Neuronal stem cell (in vitro differentiated cells): ENCODE measurements around the gene ATP8B4.

ENCODE experiments used
- DNase-seq: peaks from one replicate; pipeline ENCODE4 v3.0.0-alpha.2; 2013; ENCODE audit warnings: low spot score
- H2AFZ ChIP-seq: one replicate; pipeline ENCODE4 v1.6.1; 2013; ENCODE audit warnings: mild to moderate bottlenecking, low read length, inconsistent platforms
- H2AK5ac ChIP-seq: 2 replicates; pipeline ENCODE4 v1.6.1; 2013; ENCODE audit warnings: low read depth, mild to moderate bottlenecking, inconsistent platforms, low read length, moderate library complexity, mixed read lengths
- H2BK120ac ChIP-seq: 2 replicates; pipeline ENCODE4 v1.6.1; 2013; ENCODE audit warnings: low read depth, mild to moderate bottlenecking, inconsistent platforms, low read length, moderate library complexity, mixed read lengths
- H2BK12ac ChIP-seq: one replicate; pipeline ENCODE4 v1.6.1; 2013; ENCODE audit warnings: low read length, inconsistent platforms
- H2BK15ac ChIP-seq: 2 replicates; pipeline ENCODE4 v1.6.1; 2013; ENCODE audit warnings: mild to moderate bottlenecking, low read length, inconsistent platforms, mixed read lengths
- H2BK5ac ChIP-seq: one replicate; pipeline ENCODE4 v1.6.1; 2013; ENCODE audit warnings: inconsistent platforms, mild to moderate bottlenecking, low read length, moderate library complexity
- H3K14ac ChIP-seq: one replicate; pipeline ENCODE4 v1.6.1; 2013; ENCODE audit warnings: low read length, inconsistent platforms
- H3K18ac ChIP-seq: 2 replicates; pipeline ENCODE4 v1.6.1; 2013; ENCODE audit warnings: low read length, inconsistent platforms
- H3K23ac ChIP-seq: 2 replicates; pipeline ENCODE4 v1.6.1; 2013; ENCODE audit warnings: low read depth, mild to moderate bottlenecking, mixed read lengths, low read length, inconsistent platforms; ENCODE audit not compliant: poor library complexity
- H3K27ac ChIP-seq: replicated peaks from 3 replicates; pipeline ENCODE4 v1.5.1; 2013; ENCODE audit warnings: low read length, inconsistent platforms
- H3K27me3 ChIP-seq, 3 experiments: 2 replicates each; pipeline ENCODE4 v1.6.1; 2013; ENCODE audit warnings: low read length in 3 of 3, mild to moderate bottlenecking in 2 of 3, inconsistent platforms in 1 of 3, low read depth in 1 of 3, mixed read lengths in 1 of 3, moderate library complexity in 1 of 3; ENCODE audit not compliant: control insufficient read depth in 3 of 3, insufficient read depth in 3 of 3
- H3K36me3 ChIP-seq, 2 donors: replicated peaks in 1 of 2; 2 replicates each; pipeline ENCODE4 v1.6.1; 2013; ENCODE audit warnings: low read length in 2 of 2; ENCODE audit not compliant: control insufficient read depth in 2 of 2, insufficient read depth in 2 of 2
- H3K4ac ChIP-seq: 2 replicates; pipeline ENCODE4 v1.6.1; 2013; ENCODE audit warnings: inconsistent platforms, mild to moderate bottlenecking, low read length, moderate library complexity
- H3K4me1 ChIP-seq, 2 donors: 1 replicate in 1 of 2; 2 replicates in 1 of 2; pipeline ENCODE4 v1.6.1; 2013; ENCODE audit warnings: low read length in 2 of 2, low read depth in 1 of 2; ENCODE audit not compliant: control insufficient read depth in 2 of 2, insufficient read depth in 1 of 2
- H3K4me2 ChIP-seq: one replicate; pipeline ENCODE4 v1.6.1; 2013; ENCODE audit warnings: mild to moderate bottlenecking, low read length, inconsistent platforms; ENCODE audit not compliant: insufficient read depth, poor library complexity, severe bottlenecking
- H3K4me3 ChIP-seq, 2 donors: 2 replicates each; pipeline ENCODE4 v1.5.1; 2013; ENCODE audit warnings: low read length in 2 of 2, mild to moderate bottlenecking in 2 of 2, inconsistent platforms in 1 of 2, moderate library complexity in 1 of 2
- H3K79me1 ChIP-seq: one replicate; pipeline ENCODE4 v1.6.1; 2013; ENCODE audit warnings: low read depth, mild to moderate bottlenecking, inconsistent platforms, low read length, moderate library complexity
- H3K9ac ChIP-seq: one replicate; pipeline ENCODE4 v1.6.1; 2013; ENCODE audit warnings: mild to moderate bottlenecking, low read depth, low read length, inconsistent platforms; ENCODE audit not compliant: poor library complexity
- H3K9me3 ChIP-seq, 2 donors: replicated peaks in 1 of 2; 2 replicates each; pipeline versions ENCODE3 to v1.6.1; 2013; ENCODE audit warnings: low read length in 2 of 2, mild to moderate bottlenecking in 2 of 2, inconsistent platforms in 1 of 2, low read depth in 1 of 2, mixed read lengths in 1 of 2, moderate library complexity in 1 of 2; ENCODE audit not compliant: control insufficient read depth in 2 of 2, insufficient read depth in 1 of 2
- H4K8ac ChIP-seq: one replicate; pipeline ENCODE4 v1.6.1; 2013; ENCODE audit warnings: low read depth, mild to moderate bottlenecking, inconsistent platforms, low read length, moderate library complexity
- H4K91ac ChIP-seq: one replicate; pipeline ENCODE4 v1.6.1; 2013; ENCODE audit warnings: low read length, low read depth, mild to moderate bottlenecking, inconsistent platforms; ENCODE audit not compliant: poor library complexity
- WGBS, 2 donors: extraction: QIAGEN DNeasy Blood & Tissue Kit; methylation state at CpG; one replicate each; pipeline ENCODE4 v1.1.7; 2013; ENCODE audit warnings: missing lambda C conversion rate in 2 of 2, mixed read lengths in 1 of 2; ENCODE audit not compliant: insufficient read length in 2 of 2, insufficient replicate concordance in 1 of 2; ENCODE audit errors: extremely low coverage in 2 of 2; 5-methylcytosine and 5-hydroxymethylcytosine counted together

The ATP8B4 gene

GRCh38 chr15:49855917-49856637 is 263.0 kb downstream of the ATP8B4 start:
- H2BK5ac ChIP-seq = no peak overlapping the region
- H3K23ac ChIP-seq = no peak overlapping the region
- H3K14ac ChIP-seq = no peak overlapping the region
- no peak overlapping the region for H3K4me2 ChIP-seq
- no peaks in the 10 kb centered on the region for H3K79me1 ChIP-seq
- no peak overlapping the region for H3K27ac ChIP-seq
- no peak overlapping the region for H3K18ac ChIP-seq
- H3K36me3 ChIP-seq = no peaks in the 10 kb centered on the region
- H4K8ac ChIP-seq = no peak overlapping the region
- no peak overlapping the region for H2BK15ac ChIP-seq
- no peak overlapping the region for H3K4me3 ChIP-seq
- no peaks in the 10 kb centered on the region for H3K27me3 ChIP-seq
- no peak overlapping the region for H2BK12ac ChIP-seq
- H2AFZ ChIP-seq = no peak overlapping the region
- H3K4ac ChIP-seq = no peak overlapping the region
- no peak overlapping the region for H3K9ac ChIP-seq
- no peak overlapping the region for H2BK120ac ChIP-seq
- H2AK5ac ChIP-seq = no peak overlapping the region
- H4K91ac ChIP-seq = no peak overlapping the region
- DNase-seq = no peak
- no CpG with 5 or more reads among the region's 4 CpGs for WGBS, 2 donors
- no peaks in the 10 kb centered on the region for H3K9me3 ChIP-seq
- no peaks in the 10 kb centered on the region for H3K4me1 ChIP-seq

- no peak overlapping the region for H3K18ac ChIP-seq
- no peak overlapping the region for H3K14ac ChIP-seq
- no peak overlapping the region for H2BK12ac ChIP-seq
- no peak overlapping the region for H2BK5ac ChIP-seq
- no peak for DNase-seq
- no peak overlapping the region for H4K8ac ChIP-seq
- H3K27me3 ChIP-seq = no peaks in the 10 kb centered on the region
- no peak overlapping the region for H3K23ac ChIP-seq
- no peaks in the 10 kb centered on the region for H3K79me1 ChIP-seq
- no peaks in the 10 kb centered on the region for H3K4me1 ChIP-seq
- H3K4me3 ChIP-seq = no peak overlapping the region
- H2BK15ac ChIP-seq = no peak overlapping the region
- no peak overlapping the region for H3K4me2 ChIP-seq
- no peak overlapping the region for H4K91ac ChIP-seq
- no CpG with 5 or more reads among the region's 2 CpGs for WGBS, 2 donors
- no peak overlapping the region for H2AFZ ChIP-seq
- H3K9me3 ChIP-seq = no peaks in the 10 kb centered on the region
- H3K36me3 ChIP-seq = no peaks in the 10 kb centered on the region
- no peak overlapping the region for H3K9ac ChIP-seq
- H2BK120ac ChIP-seq = no peak overlapping the region
- H3K4ac ChIP-seq = no peak overlapping the region
- no peak overlapping the region for H3K27ac ChIP-seq
- H2AK5ac ChIP-seq = no peak overlapping the region
Measured at GRCh38 chr15:49852756-49853155, 266.3 kb downstream of the ATP8B4 start.

- Histone ChIP-seq H3K27me3 (no peaks in the 10 kb centered on the region), H4K8ac (no peak overlapping the region), H3K14ac (no peak overlapping the region), H4K91ac (no peak overlapping the region), H3K9me3 (no peaks in the 10 kb centered on the region), H2AFZ (no peak overlapping the region), H3K4me1 (no peaks in the 10 kb centered on the region), H3K4ac (no peak overlapping the region), H3K18ac (no peak overlapping the region), H2AK5ac (no peak overlapping the region), H3K4me2 (no peak overlapping the region), H3K9ac (no peak overlapping the region), H3K79me1 (no peaks in the 10 kb centered on the region), H2BK12ac (no peak overlapping the region), H3K23ac (no peak overlapping the region), H2BK15ac (no peak overlapping the region), H3K4me3 (no peak overlapping the region), H3K36me3 (no peaks in the 10 kb centered on the region), H3K27ac (no peak overlapping the region), H2BK120ac (no peak overlapping the region), H2BK5ac (no peak overlapping the region)
- DNase-seq = no peak
- WGBS, 2 donors = no CpG with 5 or more reads among the region's 2 CpGs
Measured at GRCh38 chr15:49848807-49849206, 270.2 kb downstream of the ATP8B4 start.

- Histone ChIP-seq H3K4me1 (no peaks in the 10 kb centered on the region), H3K23ac (no peak overlapping the region), H3K4me3 (no peak overlapping the region), H3K18ac (no peak overlapping the region), H3K27me3 (no peaks in the 10 kb centered on the region), H4K8ac (no peak overlapping the region), H2BK12ac (no peak overlapping the region), H3K27ac (no peak overlapping the region), H3K79me1 (no peaks in the 10 kb centered on the region), H3K9me3 (no peaks in the 10 kb centered on the region), H3K4me2 (no peak overlapping the region), H4K91ac (no peak overlapping the region), H2BK120ac (no peak overlapping the region), H2BK5ac (no peak overlapping the region), H3K14ac (no peak overlapping the region), H2BK15ac (no peak overlapping the region), H2AFZ (no peak overlapping the region), H3K36me3 (no peaks in the 10 kb centered on the region), H3K9ac (no peak overlapping the region), H3K4ac (no peak overlapping the region), H2AK5ac (no peak overlapping the region)
- no CpG with 5 or more reads among the region's 2 CpGs for WGBS, 2 donors
- DNase-seq = no peak
Measured at GRCh38 chr15:49848282-49848724, 270.7 kb downstream of the ATP8B4 start.
